Neuronal stem cell (in vitro differentiated cells): ENCODE results near the gene ITFG1.
"Not testable (repeated sequence)": the region's sequence is repeated elsewhere in the genome, so short reads cannot be mapped to it uniquely, and the experiment has no call there.

Experiments used
- DNase-seq: peaks from one replicate; pipeline ENCODE4 v3.0.0-alpha.2; 2013; ENCODE audit warnings: low spot score
- H2AFZ ChIP-seq: one replicate; pipeline ENCODE4 v1.6.1; 2013; ENCODE audit warnings: mild to moderate bottlenecking, low read length, inconsistent platforms
- H2AK5ac ChIP-seq: 2 replicates; pipeline ENCODE4 v1.6.1; 2013; ENCODE audit warnings: low read depth, mild to moderate bottlenecking, inconsistent platforms, low read length, moderate library complexity, mixed read lengths
- H2BK120ac ChIP-seq: 2 replicates; pipeline ENCODE4 v1.6.1; 2013; ENCODE audit warnings: low read depth, mild to moderate bottlenecking, inconsistent platforms, low read length, moderate library complexity, mixed read lengths
- H2BK12ac ChIP-seq: one replicate; pipeline ENCODE4 v1.6.1; 2013; ENCODE audit warnings: low read length, inconsistent platforms
- H2BK15ac ChIP-seq: 2 replicates; pipeline ENCODE4 v1.6.1; 2013; ENCODE audit warnings: mild to moderate bottlenecking, low read length, inconsistent platforms, mixed read lengths
- H2BK5ac ChIP-seq: one replicate; pipeline ENCODE4 v1.6.1; 2013; ENCODE audit warnings: inconsistent platforms, mild to moderate bottlenecking, low read length, moderate library complexity
- H3K14ac ChIP-seq: one replicate; pipeline ENCODE4 v1.6.1; 2013; ENCODE audit warnings: low read length, inconsistent platforms
- H3K18ac ChIP-seq: 2 replicates; pipeline ENCODE4 v1.6.1; 2013; ENCODE audit warnings: low read length, inconsistent platforms
- H3K23ac ChIP-seq: 2 replicates; pipeline ENCODE4 v1.6.1; 2013; ENCODE audit warnings: low read depth, mild to moderate bottlenecking, mixed read lengths, low read length, inconsistent platforms; ENCODE audit not compliant: poor library complexity
- H3K27ac ChIP-seq: replicated peaks from 3 replicates; pipeline ENCODE4 v1.5.1; 2013; ENCODE audit warnings: low read length, inconsistent platforms
- H3K27me3 ChIP-seq, 3 experiments: 2 replicates each; pipeline ENCODE4 v1.6.1; 2013; ENCODE audit warnings: low read length in 3 of 3, mild to moderate bottlenecking in 2 of 3, inconsistent platforms in 1 of 3, low read depth in 1 of 3, mixed read lengths in 1 of 3, moderate library complexity in 1 of 3; ENCODE audit not compliant: control insufficient read depth in 3 of 3, insufficient read depth in 3 of 3
- H3K36me3 ChIP-seq, 2 donors: replicated peaks in 1 of 2; 2 replicates each; pipeline ENCODE4 v1.6.1; 2013; ENCODE audit warnings: low read length in 2 of 2; ENCODE audit not compliant: control insufficient read depth in 2 of 2, insufficient read depth in 2 of 2
- H3K4ac ChIP-seq: 2 replicates; pipeline ENCODE4 v1.6.1; 2013; ENCODE audit warnings: inconsistent platforms, mild to moderate bottlenecking, low read length, moderate library complexity
- H3K4me1 ChIP-seq, 2 donors: 1 replicate in 1 of 2; 2 replicates in 1 of 2; pipeline ENCODE4 v1.6.1; 2013; ENCODE audit warnings: low read length in 2 of 2, low read depth in 1 of 2; ENCODE audit not compliant: control insufficient read depth in 2 of 2, insufficient read depth in 1 of 2
- H3K4me2 ChIP-seq: one replicate; pipeline ENCODE4 v1.6.1; 2013; ENCODE audit warnings: mild to moderate bottlenecking, low read length, inconsistent platforms; ENCODE audit not compliant: insufficient read depth, poor library complexity, severe bottlenecking
- H3K4me3 ChIP-seq, 2 donors: 2 replicates each; pipeline ENCODE4 v1.5.1; 2013; ENCODE audit warnings: low read length in 2 of 2, mild to moderate bottlenecking in 2 of 2, inconsistent platforms in 1 of 2, moderate library complexity in 1 of 2
- H3K79me1 ChIP-seq: one replicate; pipeline ENCODE4 v1.6.1; 2013; ENCODE audit warnings: low read depth, mild to moderate bottlenecking, inconsistent platforms, low read length, moderate library complexity
- H3K9ac ChIP-seq: one replicate; pipeline ENCODE4 v1.6.1; 2013; ENCODE audit warnings: mild to moderate bottlenecking, low read depth, low read length, inconsistent platforms; ENCODE audit not compliant: poor library complexity
- H3K9me3 ChIP-seq, 2 donors: replicated peaks in 1 of 2; 2 replicates each; pipeline versions ENCODE3 to v1.6.1; 2013; ENCODE audit warnings: low read length in 2 of 2, mild to moderate bottlenecking in 2 of 2, inconsistent platforms in 1 of 2, low read depth in 1 of 2, mixed read lengths in 1 of 2, moderate library complexity in 1 of 2; ENCODE audit not compliant: control insufficient read depth in 2 of 2, insufficient read depth in 1 of 2
- H4K8ac ChIP-seq: one replicate; pipeline ENCODE4 v1.6.1; 2013; ENCODE audit warnings: low read depth, mild to moderate bottlenecking, inconsistent platforms, low read length, moderate library complexity
- H4K91ac ChIP-seq: one replicate; pipeline ENCODE4 v1.6.1; 2013; ENCODE audit warnings: low read length, low read depth, mild to moderate bottlenecking, inconsistent platforms; ENCODE audit not compliant: poor library complexity
- WGBS, 2 donors: extraction: QIAGEN DNeasy Blood & Tissue Kit; methylation state at CpG; one replicate each; pipeline ENCODE4 v1.1.7; 2013; ENCODE audit warnings: missing lambda C conversion rate in 2 of 2, mixed read lengths in 1 of 2; ENCODE audit not compliant: insufficient read length in 2 of 2, insufficient replicate concordance in 1 of 2; ENCODE audit errors: extremely low coverage in 2 of 2; 5-methylcytosine and 5-hydroxymethylcytosine counted together

The ITFG1 gene

GRCh38 chr16:47141773-47142485, 318.9 kb downstream of the ITFG1 start:
- no peak overlapping the region for H3K4ac ChIP-seq
- H3K27me3 ChIP-seq, result peaks cover 0 to 8% (median 0%) of the 10 kb centered on the region in 3 experiments
- no peak overlapping the region for H3K18ac ChIP-seq
- DNase-seq, result peak; percentile 79
- H3K4me2 ChIP-seq, result peak overlapping the region; percentile 89
- H4K91ac ChIP-seq, result no peak overlapping the region
- peaks cover 3 to 23% of the 10 kb centered on the region in 2 donors for H3K4me1 ChIP-seq
- H3K4me3 ChIP-seq, result peak overlapping the region; percentile 37 to 89
- H3K9me3 ChIP-seq, result no peaks in the 10 kb centered on the region
- no peak overlapping the region for H2BK5ac ChIP-seq
- no peak overlapping the region for H3K27ac ChIP-seq
- WGBS, 2 donors, result no CpG with 5 or more reads among the region's 26 CpGs
- no peak overlapping the region for H2BK15ac ChIP-seq
- no peak overlapping the region for H2BK120ac ChIP-seq
- H3K14ac ChIP-seq, result no peak overlapping the region
- no peaks in the 10 kb centered on the region for H3K79me1 ChIP-seq
- H3K36me3 ChIP-seq, result peaks cover 0 to 8% of the 10 kb centered on the region in 2 donors
- no peak overlapping the region for H4K8ac ChIP-seq
- H2AK5ac ChIP-seq, result no peak overlapping the region
- H2AFZ ChIP-seq, result peak overlapping the region; percentile 33
- H3K23ac ChIP-seq, result no peak overlapping the region
- no peak overlapping the region for H2BK12ac ChIP-seq
- no peak overlapping the region for H3K9ac ChIP-seq

DNA sequence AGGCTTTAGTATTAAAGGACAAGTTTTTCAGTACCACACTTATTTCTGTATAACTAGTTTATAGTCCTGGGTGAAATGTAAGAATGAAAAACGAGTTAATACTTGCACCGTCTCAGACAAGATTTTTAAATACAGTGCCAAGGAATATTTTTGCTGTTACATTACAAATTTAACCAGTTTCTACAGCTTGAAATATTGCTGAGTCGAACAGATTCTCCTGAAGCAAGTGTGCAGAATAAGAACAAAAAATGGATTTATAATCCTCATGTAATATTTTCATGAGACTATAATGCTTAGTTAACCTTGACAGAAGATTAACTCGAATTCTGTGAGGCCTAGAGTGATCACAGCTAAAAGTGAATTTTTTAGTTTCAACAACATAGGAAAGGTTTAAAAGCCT, 320.2 kb downstream of the ITFG1 start:
- Histone ChIP-seq H3K4ac (no peak overlapping the region), H3K4me2 (no peak overlapping the region), H3K14ac (no peak overlapping the region), H3K36me3 (peaks cover 0 to 8% of the 10 kb centered on the region in 2 donors), H2AK5ac (no peak overlapping the region), H3K27ac (no peak overlapping the region), H4K8ac (no peak overlapping the region), H3K18ac (no peak overlapping the region), H3K23ac (no peak overlapping the region), H2BK120ac (no peak overlapping the region), H3K4me1 (peaks cover 3 to 23% of the 10 kb centered on the region in 2 donors), H2BK12ac (no peak overlapping the region), H2AFZ (no peak overlapping the region), H3K9me3 (no peaks in the 10 kb centered on the region), H3K79me1 (no peaks in the 10 kb centered on the region), H2BK5ac (no peak overlapping the region), H3K27me3 (peaks cover 0 to 8% (median 0%) of the 10 kb centered on the region in 3 experiments), H4K91ac (no peak overlapping the region), H2BK15ac (no peak overlapping the region), H3K4me3 (no peak overlapping the region), H3K9ac (no peak overlapping the region)
- no peak for DNase-seq
- WGBS, 2 donors, result no CpG with 5 or more reads among the region's 4 CpGs

DNA sequence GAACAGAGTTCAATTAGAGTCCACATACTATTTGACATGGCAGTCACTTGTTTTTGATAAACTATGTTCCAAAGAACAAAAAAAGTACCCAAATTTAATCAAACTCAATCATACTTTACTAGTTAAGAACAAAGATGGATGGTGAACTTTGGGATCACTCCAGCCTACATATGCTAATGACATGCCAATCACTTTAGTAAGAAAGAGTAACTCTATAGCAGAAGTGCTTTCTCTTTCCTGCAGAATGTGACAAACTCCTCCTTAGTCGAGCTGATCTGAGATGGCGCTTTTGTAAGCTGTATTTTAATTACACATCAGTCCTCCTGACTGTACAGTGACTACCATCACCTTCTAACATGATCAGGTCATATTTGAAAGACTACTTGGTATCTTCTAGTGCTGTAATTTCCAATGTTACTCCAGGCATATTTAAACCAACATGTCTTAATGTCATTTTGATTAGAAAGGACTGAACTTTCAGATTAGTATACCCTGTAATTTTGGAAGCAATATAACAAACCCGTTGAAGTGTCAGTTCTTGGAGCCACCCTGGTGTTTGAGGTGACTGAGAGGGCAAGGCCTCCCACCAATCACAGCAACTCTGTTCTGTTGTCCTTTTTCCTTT, 321.2 kb downstream of the ITFG1 start:
- Histone ChIP-seq H3K14ac (no peak overlapping the region), H3K4me3 (no peak overlapping the region), H2BK5ac (no peak overlapping the region), H3K27ac (no peak overlapping the region), H4K8ac (no peak overlapping the region), H3K27me3 (peaks cover 0 to 4% (median 0%) of the 10 kb centered on the region in 3 experiments), H4K91ac (no peak overlapping the region), H3K18ac (no peak overlapping the region), H2BK15ac (no peak overlapping the region), H3K79me1 (no peaks in the 10 kb centered on the region), H3K36me3 (peaks cover 0 to 9% of the 10 kb centered on the region in 2 donors), H2AK5ac (no peak overlapping the region), H3K9me3 (no peaks in the 10 kb centered on the region), H2BK120ac (no peak overlapping the region), H3K4ac (no peak overlapping the region), H2AFZ (no peak overlapping the region), H3K4me2 (no peak overlapping the region), H3K23ac (no peak overlapping the region), H3K9ac (no peak overlapping the region), H2BK12ac (no peak overlapping the region), H3K4me1 (peaks cover 3 to 23% of the 10 kb centered on the region in 2 donors)
- WGBS, 2 donors, result no CpG with 5 or more reads among the region's 3 CpGs
- DNase-seq, result no peak

- not testable (repeated sequence) for H3K9me3 ChIP-seq, H3K23ac ChIP-seq, H2BK15ac ChIP-seq, H2BK120ac ChIP-seq, H2AK5ac ChIP-seq, H3K9ac ChIP-seq, H4K8ac ChIP-seq, H3K27me3 ChIP-seq, H3K14ac ChIP-seq, H3K4ac ChIP-seq, H3K27ac ChIP-seq, H3K79me1 ChIP-seq, H3K18ac ChIP-seq, DNase-seq, H3K4me2 ChIP-seq, H2BK5ac ChIP-seq, H2BK12ac ChIP-seq, H4K91ac ChIP-seq, H2AFZ ChIP-seq, H3K4me3 ChIP-seq
- no CpG with 5 or more reads among the region's 9 CpGs for WGBS, 2 donors
- peaks cover 2 to 22% of the 10 kb centered on the region in 2 donors for H3K36me3 ChIP-seq
- peaks cover 2 to 23% of the 10 kb centered on the region in 2 donors for H3K4me1 ChIP-seq
Measured at GRCh38 chr16:47137925-47138324, 322.9 kb downstream of the ITFG1 start.
